T-cell (primary cell): Measurements from ENCODE around the gene ROMO1. TPM values are rescaled to one million over a fixed set of nuclear protein-coding genes. Genes with fewer than 3 reads are reported as not detected.
"Not testable (repeated sequence)": the region's sequence is repeated elsewhere in the genome, so short reads cannot be mapped to it uniquely, and the experiment has no call there.

Experiments
- ATAC-seq, 4 experiments: fragments of 200-7000 bp in 3 of 4; fragments of 150-1000 bp in 1 of 4; cut with Tn5 transposase; replicated peaks in 1 of 4; 1 replicate in 3 of 4; 2 replicates in 1 of 4; pipeline ENCODE4 v1.10.0; 2021; ENCODE audit warnings: moderate library complexity in 3 of 4, mild to moderate bottlenecking in 2 of 4, moderate number of reproducible peaks in 1 of 4
- CTCF ChIA-PET, 2 donors: fragments of 300-600 bp; sonication (Branson Sonifier 250); formaldehyde crosslinking; loops; one replicate each; lab custom pipeline; 2022; ENCODE audit warnings: antibody characterized with exemption in 2 of 2; lab: Charles Lee
- POLR2A ChIA-PET, 2 donors: fragments of 300-600 bp; sonication (Branson Sonifier 250); formaldehyde crosslinking; loops; one replicate each; lab custom pipeline; 2022; ENCODE audit warnings: antibody characterized with exemption in 2 of 2; lab: Charles Lee
- DNase-seq, 35 experiments: peaks; one replicate each; pipeline versions ENCODE4 v3.0.0 to v3.0.0-alpha.2; 2013 to 2023
- H3K27ac ChIP-seq: one replicate; pipeline ENCODE4 v1.5.1; 2013; ENCODE audit warnings: low read length
- H3K27me3 ChIP-seq, 2 experiments: replicated peaks in 1 of 2; 1 replicate in 1 of 2; 2 replicates in 1 of 2; pipeline versions ENCODE4 v1.6.1 to v1.7.0; 2013; ENCODE audit warnings: low read length in 1 of 2, mixed read lengths in 1 of 2; ENCODE audit not compliant: control insufficient read depth in 2 of 2, insufficient read depth in 2 of 2; ENCODE audit errors: extremely low read depth in 1 of 2
- H3K36me3 ChIP-seq, 2 donors: 1 replicate in 1 of 2; 2 replicates in 1 of 2; pipeline versions ENCODE4 v1.6.1 to v1.7.0; 2013; ENCODE audit warnings: low read length in 1 of 2; ENCODE audit not compliant: control insufficient read depth in 2 of 2, insufficient read depth in 1 of 2; ENCODE audit errors: extremely low read depth in 1 of 2
- H3K4me1 ChIP-seq, 2 experiments: 1 replicate in 1 of 2; 2 replicates in 1 of 2; pipeline versions ENCODE4 v1.6.1 to v1.7.0; 2013; ENCODE audit warnings: low read length in 2 of 2, mixed read lengths in 1 of 2; ENCODE audit not compliant: insufficient read depth in 2 of 2, control insufficient read depth in 1 of 2; ENCODE audit errors: extremely low read depth in 1 of 2
- H3K4me3 ChIP-seq, 2 donors: 1 replicate in 1 of 2; 2 replicates in 1 of 2; pipeline versions ENCODE4 v1.5.1 to v1.7.0; 2013; ENCODE audit warnings: mild to moderate bottlenecking in 2 of 2, low read length in 1 of 2, moderate library complexity in 1 of 2; ENCODE audit not compliant: control insufficient read depth in 1 of 2; ENCODE audit errors: extremely low read depth in 1 of 2
- H3K9me3 ChIP-seq: 2 replicates; pipeline ENCODE4 v1.7.0; 2013
- H3K27ac Mint-ChIP-seq, 2 donors: one replicate each; pipeline ENCODE4 v1.8.0; 2020 to 2021; ENCODE audit warnings: mild to moderate bottlenecking in 2 of 2, mixed read lengths in 2 of 2
- H3K27me3 Mint-ChIP-seq, 2 donors: one replicate each; pipeline ENCODE4 v1.8.0; 2021 to 2022; ENCODE audit warnings: mixed read lengths in 2 of 2
- H3K36me3 Mint-ChIP-seq: one replicate; pipeline ENCODE4 v1.8.0; 2021; ENCODE audit warnings: mixed read lengths
- H3K4me1 Mint-ChIP-seq, 3 donors: one replicate each; pipeline ENCODE4 v1.8.0; 2020 to 2022; ENCODE audit warnings: mixed read lengths in 3 of 3, mild to moderate bottlenecking in 1 of 3
- H3K4me3 Mint-ChIP-seq, 3 donors: one replicate each; pipeline ENCODE4 v1.8.0; 2020 to 2022; ENCODE audit warnings: mild to moderate bottlenecking in 3 of 3, mixed read lengths in 3 of 3, moderate library complexity in 3 of 3
- H3K9me3 Mint-ChIP-seq, 3 donors: one replicate each; pipeline ENCODE4 v1.8.0; 2020 to 2022; ENCODE audit warnings: mixed read lengths in 3 of 3
- WGBS: methylation state at CpG from one replicate; pipeline ENCODE4 v1.1.5; 2013; ENCODE audit warnings: missing lambda C conversion rate; ENCODE audit not compliant: insufficient coverage; 5-methylcytosine and 5-hydroxymethylcytosine counted together
- total RNA-seq, 35 experiments: library from RNA in 6 of 35; stranded (reverse) in 6 of 35; fragments of 120-200 nt in 1 of 35; gene quantifications; one replicate each; pipeline versions ENCODE4 v1.2.1 to v1.2.4 and lab custom pipeline; 2013 to 2026

The ROMO1 gene
- total RNA-seq, 5 donors from 2014 or later (not counting 1 experiment from before 2014, with no cell fraction given), result 38.4 to 79.7 (median 62.5) TPM

GRCh38 chr20:35710039-35710438 lies 10.8 kb downstream of the ROMO1 start:
- peaks cover 40 to 54% (median 53%) of the 10 kb centered on the region in 3 donors for H3K4me1 Mint-ChIP-seq

GRCh38 chr20:35710884-35711587 lies 11.8 kb downstream of the ROMO1 start:
- WGBS, result no CpG with 5 or more reads among the region's 6 CpGs
- peaks cover 14 to 89% of the 10 kb centered on the region in 2 donors for H3K36me3 ChIP-seq
- no peak for DNase-seq
- no peak overlapping the region for H3K4me3 ChIP-seq
- H3K4me3 Mint-ChIP-seq, result peak overlapping the region in 2 of 3 donors; percentile 43 to 47
- H3K9me3 Mint-ChIP-seq, result no peaks in the 10 kb centered on the region
- H3K9me3 ChIP-seq, result no peaks in the 10 kb centered on the region
- peaks cover 2 to 22% of the 10 kb centered on the region in 2 experiments for H3K4me1 ChIP-seq
- no peak for ATAC-seq
- no peaks in the 10 kb centered on the region for H3K27me3 ChIP-seq
- peaks cover 53% of the 10 kb centered on the region for H3K36me3 Mint-ChIP-seq
- ChIA-PET CTCF (interaction anchor here in 1 of 2 donors (0.6 to 1.3 kb wide), 4 partner anchors 8 to 263 kb away, joined by 3 to 4 read pairs (median 3); no protein-coding TSS in a partner anchor), POLR2A (interaction anchor here (0.5 to 3.1 kb wide), 12 partner anchors 8 to 65 kb away, joined by 3 to 29 read pairs (median 4); partner anchors contain the start of gene RBM39 (in 1 of the 2))
- peak overlapping the region; percentile 78 to 79 for H3K27ac Mint-ChIP-seq
- H3K27me3 Mint-ChIP-seq, result no peaks in the 10 kb centered on the region
- peak overlapping the region; percentile 35 for H3K27ac ChIP-seq
- peaks cover 49 to 61% (median 59%) of the 10 kb centered on the region in 3 donors for H3K4me1 Mint-ChIP-seq

More at GRCh38 chr20:35710039-35710438, 10.8 kb downstream of the ROMO1 start:
- no peak overlapping the region for H3K27ac ChIP-seq
- H3K36me3 Mint-ChIP-seq, result peaks cover 55% of the 10 kb centered on the region
- H3K9me3 Mint-ChIP-seq, result no peaks in the 10 kb centered on the region
- no peaks in the 10 kb centered on the region for H3K9me3 ChIP-seq
- ChIA-PET POLR2A (interaction anchor here (0.5 to 3.1 kb wide), 12 partner anchors 8 to 113 kb away, joined by 3 to 29 read pairs (median 4); no protein-coding TSS in a partner anchor), CTCF (interaction anchor here (0.6 to 0.9 kb wide), 2 partner anchors 25 kb away, joined by 3 read pairs; no protein-coding TSS in a partner anchor)
- no peaks in the 10 kb centered on the region for H3K27me3 Mint-ChIP-seq
- no peak overlapping the region for H3K4me3 ChIP-seq
- H3K4me1 ChIP-seq, result peaks cover 2 to 18% of the 10 kb centered on the region in 2 experiments
- no peak for ATAC-seq
- H3K4me3 Mint-ChIP-seq, result no peak overlapping the region
- H3K27ac Mint-ChIP-seq, result no peak overlapping the region
- no peak for DNase-seq
- H3K27me3 ChIP-seq, result no peaks in the 10 kb centered on the region
- peaks cover 10 to 89% of the 10 kb centered on the region in 2 donors for H3K36me3 ChIP-seq

- H3K27ac ChIP-seq, result peak overlapping the region; percentile 35
- no CpG with 5 or more reads among the region's 6 CpGs for WGBS
These were observed 12.5 kb downstream of the ROMO1 start for GRCh38 chr20:35711588-35712209.

GRCh38 chr20:35713120-35713519 lies 13.9 kb downstream of the ROMO1 start:
- H3K4me3 ChIP-seq, H3K27ac ChIP-seq, DNase-seq, H3K27me3 ChIP-seq, CTCF ChIA-PET, H3K9me3 Mint-ChIP-seq, ATAC-seq, H3K9me3 ChIP-seq, H3K27me3 Mint-ChIP-seq: not testable (repeated sequence)
- POLR2A ChIA-PET, result interaction anchor here (0.5 to 1.2 kb wide), 6 partner anchors 16 to 65 kb away, joined by 3 to 9 read pairs (median 4); no protein-coding TSS in a partner anchor
- WGBS, result 91% methylated on average over 3 of the region's 9 CpGs
- Histone ChIP-seq H3K36me3 (peaks cover 19 to 91% of the 10 kb centered on the region in 2 donors), H3K4me1 (peaks cover 2 to 31% of the 10 kb centered on the region in 2 experiments)
- H3K4me1 Mint-ChIP-seq, result peaks cover 57 to 69% (median 68%) of the 10 kb centered on the region in 3 donors
- peak overlapping the region; percentile 7 to 27 for H3K27ac Mint-ChIP-seq
- peaks cover 54% of the 10 kb centered on the region for H3K36me3 Mint-ChIP-seq
- peak overlapping the region in 2 of 3 donors; percentile 19 to 31 for H3K4me3 Mint-ChIP-seq

More at GRCh38 chr20:35711588-35712209, 12.5 kb downstream of the ROMO1 start:
- H3K27ac Mint-ChIP-seq, result peak overlapping the region; percentile 78 to 79
- Histone ChIP-seq H3K27me3 (no peaks in the 10 kb centered on the region), H3K36me3 (peaks cover 14 to 90% of the 10 kb centered on the region in 2 donors), H3K9me3 (no peaks in the 10 kb centered on the region), H3K4me1 (peaks cover 2 to 26% of the 10 kb centered on the region in 2 experiments), H3K4me3 (no peak overlapping the region)
- H3K27me3 Mint-ChIP-seq, result no peaks in the 10 kb centered on the region
- no peaks in the 10 kb centered on the region for H3K9me3 Mint-ChIP-seq
- POLR2A ChIA-PET, result interaction anchor here (0.6 to 3.1 kb wide), 9 partner anchors 11 to 107 kb away, joined by 3 to 29 read pairs (median 5); partner anchors contain the start of gene RBM39 (in 1 of the 2)
- H3K36me3 Mint-ChIP-seq, result peaks cover 53% of the 10 kb centered on the region
- no peak for DNase-seq
- ATAC-seq, result no peak
- peak overlapping the region; percentile 39 to 47 (median 43) for H3K4me3 Mint-ChIP-seq
- CTCF ChIA-PET, result interaction anchor here in 1 of 2 donors (0.6 to 1.3 kb wide), 4 partner anchors 8 to 264 kb away, joined by 3 to 4 read pairs (median 3); no protein-coding TSS in a partner anchor
- peaks cover 49 to 64% (median 61%) of the 10 kb centered on the region in 3 donors for H3K4me1 Mint-ChIP-seq

- ATAC-seq, result no peak
- Histone ChIP-seq H3K4me1 (peaks cover 2 to 33% of the 10 kb centered on the region in 2 experiments), H3K4me3 (no peak overlapping the region), H3K27me3 (no peaks in the 10 kb centered on the region), H3K36me3 (peaks cover 23 to 92% of the 10 kb centered on the region in 2 donors), H3K27ac (no peak overlapping the region), H3K9me3 (no peaks in the 10 kb centered on the region)
- no peak overlapping the region for H3K27ac Mint-ChIP-seq
- H3K27me3 Mint-ChIP-seq, result no peaks in the 10 kb centered on the region
- peaks cover 53% of the 10 kb centered on the region for H3K36me3 Mint-ChIP-seq
- DNase-seq, result no peak
- no peak overlapping the region for H3K4me3 Mint-ChIP-seq
- WGBS, result 94% methylated on average over 2 of the region's 4 CpGs
- peaks cover 53 to 69% (median 65%) of the 10 kb centered on the region in 3 donors for H3K4me1 Mint-ChIP-seq
- POLR2A ChIA-PET, result interaction anchor here (0.7 to 1.7 kb wide), 10 partner anchors 9 to 26 kb away, joined by 3 to 25 read pairs (median 6); no protein-coding TSS in a partner anchor
- CTCF ChIA-PET, result interaction anchor here (0.7 to 1.7 kb wide), 3 partner anchors 13 to 240 kb away, joined by 3 to 8 read pairs (median 4); no protein-coding TSS in a partner anchor
- H3K9me3 Mint-ChIP-seq, result no peaks in the 10 kb centered on the region
These were observed 14.9 kb downstream of the ROMO1 start for GRCh38 chr20:35714127-35714526.
